Measurements from ENCODE around the gene NXPH1. TPM values are rescaled to one million over a fixed set of nuclear protein-coding genes. Genes with fewer than 3 reads are reported as not detected.
A peak's percentile ranks its signal among the peaks of the same experiment; 100 is the strongest.

Gene NXPH1
- total RNA-seq, 1 donor from 2014 or later: not detected

DNA sequence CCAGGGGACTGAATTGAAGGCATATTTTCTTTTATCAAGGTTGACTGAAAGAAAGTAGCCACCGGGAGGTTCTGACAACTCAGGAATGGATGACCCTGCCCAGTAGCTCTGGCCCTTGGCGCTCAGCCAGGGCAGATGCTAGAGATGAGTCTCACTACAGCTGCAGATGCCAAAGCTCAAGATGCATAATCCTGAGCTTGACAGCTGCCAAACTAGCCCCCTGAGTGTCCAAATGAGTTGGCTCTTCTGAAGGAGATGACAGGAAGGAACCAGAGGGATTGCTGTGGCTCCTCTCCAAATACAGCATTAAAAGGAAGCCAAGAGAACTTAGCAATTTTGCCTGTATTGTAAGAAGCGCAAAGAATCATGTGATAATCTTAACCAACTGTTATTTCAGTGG is 78.4 kb downstream of the NXPH1 start:
- TF ChIP-seq, protein P1, sequence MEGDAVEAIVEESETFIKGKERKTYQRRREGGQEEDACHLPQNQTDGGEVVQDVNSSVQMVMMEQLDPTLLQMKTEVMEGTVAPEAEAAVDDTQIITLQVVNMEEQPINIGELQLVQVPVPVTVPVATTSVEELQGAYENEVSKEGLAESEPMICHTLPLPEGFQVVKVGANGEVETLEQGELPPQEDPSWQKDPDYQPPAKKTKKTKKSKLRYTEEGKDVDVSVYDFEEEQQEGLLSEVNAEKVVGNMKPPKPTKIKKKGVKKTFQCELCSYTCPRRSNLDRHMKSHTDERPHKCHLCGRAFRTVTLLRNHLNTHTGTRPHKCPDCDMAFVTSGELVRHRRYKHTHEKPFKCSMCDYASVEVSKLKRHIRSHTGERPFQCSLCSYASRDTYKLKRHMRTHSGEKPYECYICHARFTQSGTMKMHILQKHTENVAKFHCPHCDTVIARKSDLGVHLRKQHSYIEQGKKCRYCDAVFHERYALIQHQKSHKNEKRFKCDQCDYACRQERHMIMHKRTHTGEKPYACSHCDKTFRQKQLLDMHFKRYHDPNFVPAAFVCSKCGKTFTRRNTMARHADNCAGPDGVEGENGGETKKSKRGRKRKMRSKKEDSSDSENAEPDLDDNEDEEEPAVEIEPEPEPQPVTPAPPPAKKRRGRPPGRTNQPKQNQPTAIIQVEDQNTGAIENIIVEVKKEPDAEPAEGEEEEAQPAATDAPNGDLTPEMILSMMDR (IDR thresholded peaks at IDR 0.05; ENCODE audit: insufficient read depth, low read length, severe bottlenecking): no peak
- FAIRE-seq (no peak), DNase-seq (ENCODE audit: low read depth) (no peak)
- Histone ChIP-seq H3K27me3 (ENCODE audit: control insufficient read depth, insufficient read depth, low read length) (no peaks in the 10 kb centered on the region), H3K36me3 (ENCODE audit: control insufficient read depth, insufficient read depth, low read length) (no peaks in the 10 kb centered on the region), H3K4me3 (ENCODE audit: low read depth, low read length) (no peak overlapping the region)

DNA sequence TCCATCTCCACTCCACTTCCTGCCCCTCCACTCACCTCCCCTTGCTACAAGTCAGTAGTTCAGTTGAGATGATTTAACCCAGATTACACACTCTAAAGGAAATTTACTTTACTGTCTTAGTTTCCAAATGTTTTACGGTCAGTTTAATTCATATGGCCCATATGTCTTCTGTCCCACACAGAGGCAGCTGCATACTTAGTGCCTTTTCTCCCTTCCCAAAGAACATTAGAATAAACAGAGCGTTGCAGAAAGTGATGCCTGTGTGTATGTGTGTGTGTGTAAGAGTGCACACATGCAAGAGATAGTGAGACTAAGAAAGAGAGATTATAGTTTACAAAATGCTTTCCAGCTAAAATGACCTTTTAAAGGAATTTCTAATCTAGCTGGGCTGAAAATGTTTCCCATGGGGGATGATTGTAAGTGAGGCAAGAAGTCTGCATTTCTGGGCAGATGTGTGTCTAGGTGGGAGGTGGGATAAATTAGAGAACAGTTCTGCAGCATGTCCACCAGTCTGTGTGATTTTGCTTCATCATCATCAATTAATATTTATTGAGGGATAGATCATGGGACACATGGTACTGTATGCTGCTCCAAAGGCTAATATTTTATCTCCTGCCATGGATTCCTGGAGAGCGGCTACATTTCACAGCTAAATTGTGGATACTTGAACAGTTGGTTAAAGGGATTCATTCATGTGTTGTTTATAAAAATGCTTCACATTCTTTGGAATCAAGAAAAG is 81.5 kb downstream of the NXPH1 start:
- Histone ChIP-seq H3K36me3 (ENCODE audit: control insufficient read depth, insufficient read depth, low read length) (no peaks in the 10 kb centered on the region), H3K4me3 (ENCODE audit: low read depth, low read length) (no peak overlapping the region), H3K27me3 (ENCODE audit: control insufficient read depth, insufficient read depth, low read length) (no peaks in the 10 kb centered on the region)
- DNase-seq (ENCODE audit: low read depth) (no peak), FAIRE-seq (no peak)
- TF ChIP-seq, protein P1 (IDR thresholded peaks at IDR 0.05; ENCODE audit: insufficient read depth, low read length, severe bottlenecking): no peak

DNA sequence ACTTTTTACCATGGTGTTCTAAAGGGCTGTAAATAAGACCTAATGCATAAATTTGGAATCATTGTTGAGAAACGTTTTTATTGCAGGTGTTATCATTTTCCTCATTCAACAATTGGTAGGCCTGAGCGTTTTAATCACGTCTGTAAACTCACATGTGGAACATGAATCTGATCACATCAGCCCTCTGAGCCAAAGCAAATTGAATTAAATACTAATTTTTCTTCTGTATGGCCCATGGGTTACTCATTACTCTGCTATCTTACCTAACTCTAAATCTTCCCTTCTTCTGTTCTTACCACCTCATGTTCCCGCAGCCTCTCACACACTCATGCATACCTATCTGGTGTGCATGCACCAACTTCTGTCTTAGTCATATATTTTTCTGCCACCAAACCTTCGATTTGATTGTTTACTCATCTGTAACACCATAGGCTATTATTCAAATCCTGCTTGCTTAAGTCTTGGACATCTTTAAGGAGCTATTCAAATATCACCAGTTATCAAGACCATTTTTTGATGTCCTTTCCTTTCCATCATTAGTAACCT is 82.3 kb downstream of the NXPH1 start:
- DNase-seq (ENCODE audit: low read depth): peak; percentile 19
- H3K36me3 ChIP-seq (ENCODE audit: control insufficient read depth, insufficient read depth, low read length): no peaks in the 10 kb centered on the region
- TF ChIP-seq, protein P1 (IDR thresholded peaks at IDR 0.05; ENCODE audit: insufficient read depth, low read length, severe bottlenecking): no peak
- no peaks in the 10 kb centered on the region for H3K27me3 ChIP-seq (ENCODE audit: control insufficient read depth, insufficient read depth, low read length)
- no peak overlapping the region for H3K4me3 ChIP-seq (ENCODE audit: low read depth, low read length)
- no peak for FAIRE-seq

DNA sequence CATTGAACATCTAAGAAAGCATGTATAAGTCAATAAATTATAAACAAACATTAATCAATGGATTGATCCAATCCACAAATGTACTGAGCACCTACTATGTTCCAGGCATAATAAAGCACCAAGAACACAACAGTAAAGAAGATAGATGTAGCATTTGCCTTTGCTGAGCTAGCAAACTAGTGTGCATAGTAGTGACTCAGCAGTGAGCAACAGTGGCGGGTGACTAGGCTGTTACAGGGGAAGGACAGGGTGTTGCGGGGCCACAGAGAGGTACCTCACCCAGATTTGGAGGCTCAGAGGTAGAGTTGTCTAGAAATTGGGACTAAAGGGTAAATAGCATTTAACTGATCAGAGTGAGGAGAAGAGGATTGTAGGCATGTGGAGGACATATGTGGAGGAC is 83.6 kb downstream of the NXPH1 start:
- no peak overlapping the region for H3K4me3 ChIP-seq (ENCODE audit: low read depth, low read length)
- H3K36me3 ChIP-seq (ENCODE audit: control insufficient read depth, insufficient read depth, low read length): no peaks in the 10 kb centered on the region
- no peaks in the 10 kb centered on the region for H3K27me3 ChIP-seq (ENCODE audit: control insufficient read depth, insufficient read depth, low read length)
- TF ChIP-seq, protein P1 (IDR thresholded peaks at IDR 0.05; ENCODE audit: insufficient read depth, low read length, severe bottlenecking): no peak
- DNase-seq (ENCODE audit: low read depth) (no peak), FAIRE-seq (no peak)

DNA sequence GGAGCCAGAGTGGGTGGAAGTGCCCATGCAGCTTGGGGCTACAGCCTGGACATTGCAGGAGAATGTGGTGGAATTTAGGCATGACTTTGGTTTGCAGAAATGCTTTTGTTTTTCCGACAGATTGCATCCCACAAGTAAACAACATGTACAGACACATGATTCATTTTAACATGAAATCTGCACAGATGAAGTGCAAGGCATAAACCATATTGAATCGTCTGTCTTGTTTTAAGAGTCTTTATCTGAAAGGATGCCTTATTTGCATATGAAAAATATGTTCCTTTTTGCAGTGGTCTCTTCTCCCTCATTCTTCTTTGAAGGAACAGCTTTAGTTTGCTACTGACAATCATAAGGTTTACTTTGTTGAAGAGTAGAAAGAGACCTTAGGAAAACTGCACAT is 94.9 kb downstream of the NXPH1 start:
- DNase-seq (ENCODE audit: low read depth): no peak
- no peaks in the 10 kb centered on the region for H3K36me3 ChIP-seq (ENCODE audit: control insufficient read depth, insufficient read depth, low read length)
- H3K4me3 ChIP-seq (ENCODE audit: low read depth, low read length): no peak overlapping the region
- no peaks in the 10 kb centered on the region for H3K27me3 ChIP-seq (ENCODE audit: control insufficient read depth, insufficient read depth, low read length)
- TF ChIP-seq, protein P1 (IDR thresholded peaks at IDR 0.05; ENCODE audit: insufficient read depth, low read length, severe bottlenecking): no peak
- FAIRE-seq: no peak

All from bronchial epithelial cell (primary cell).